AML-193 (cell line): ENCODE measurements around the gene TSTD2.
"Not testable (repeated sequence)": the region's sequence is repeated elsewhere in the genome, so short reads cannot be mapped to it uniquely, and the experiment has no call there.

Experiments
- DNase-seq, 2 experiments: peaks; one replicate each; lab custom pipeline; 2025; lab: John Stamatoyannopoulos, UW

TSTD2 gene

GRCh38 chr9:97586909-97587308 is 46.3 kb downstream of the TSTD2 start:
- DNase-seq, result not testable (repeated sequence)

- DNase-seq, result not testable (repeated sequence)
Observed at GRCh38 chr9:97584778-97585177, 48.4 kb downstream of the TSTD2 start.

GRCh38 chr9:97581590-97581989 is 51.6 kb downstream of the TSTD2 start:
- not testable (repeated sequence) for DNase-seq

- no peak for DNase-seq
Observed at GRCh38 chr9:97579914-97580313, 53.3 kb downstream of the TSTD2 start.

- DNase-seq, result no peak
Observed at GRCh38 chr9:97578846-97579245, 54.3 kb downstream of the TSTD2 start.

- no peak for DNase-seq
Observed at GRCh38 chr9:97577051-97577450, 56.1 kb downstream of the TSTD2 start.

- no peak for DNase-seq
Observed at GRCh38 chr9:97575673-97576200, 57.4 kb downstream of the TSTD2 start.

- DNase-seq, result not testable (repeated sequence)
Observed at GRCh38 chr9:97574921-97575672, 58.1 kb downstream of the TSTD2 start.

- DNase-seq, result not testable (repeated sequence)
Observed at GRCh38 chr9:97574101-97574571, 59.0 kb downstream of the TSTD2 start.

GRCh38 chr9:97573482-97574073 is 59.6 kb downstream of the TSTD2 start:
- no peak for DNase-seq

- DNase-seq, result no peak
Observed at GRCh38 chr9:97572892-97573365, 60.2 kb downstream of the TSTD2 start.

GRCh38 chr9:97572196-97572891 is 60.8 kb downstream of the TSTD2 start:
- no peak for DNase-seq

DNA sequence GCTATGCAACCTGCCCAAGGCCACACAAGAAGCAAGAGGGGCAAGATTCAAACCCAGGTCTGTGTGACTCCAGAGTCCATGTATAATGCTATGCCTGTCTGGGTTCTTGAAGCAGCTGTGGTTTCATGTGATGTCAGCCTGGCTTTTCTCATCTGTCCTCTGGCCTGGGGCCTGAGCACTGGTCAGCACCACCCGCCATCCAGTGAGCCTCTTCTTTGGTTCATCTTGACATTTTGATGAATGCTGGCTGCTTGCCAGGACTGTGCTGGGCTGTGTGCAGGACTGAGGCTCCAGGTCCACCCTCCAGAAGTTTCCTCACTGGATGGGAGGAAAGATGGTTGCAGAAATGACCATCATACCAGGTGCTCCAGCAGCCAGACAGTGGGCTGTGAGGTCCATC is 61.5 kb downstream of the TSTD2 start:
- DNase-seq, result no peak

DNA sequence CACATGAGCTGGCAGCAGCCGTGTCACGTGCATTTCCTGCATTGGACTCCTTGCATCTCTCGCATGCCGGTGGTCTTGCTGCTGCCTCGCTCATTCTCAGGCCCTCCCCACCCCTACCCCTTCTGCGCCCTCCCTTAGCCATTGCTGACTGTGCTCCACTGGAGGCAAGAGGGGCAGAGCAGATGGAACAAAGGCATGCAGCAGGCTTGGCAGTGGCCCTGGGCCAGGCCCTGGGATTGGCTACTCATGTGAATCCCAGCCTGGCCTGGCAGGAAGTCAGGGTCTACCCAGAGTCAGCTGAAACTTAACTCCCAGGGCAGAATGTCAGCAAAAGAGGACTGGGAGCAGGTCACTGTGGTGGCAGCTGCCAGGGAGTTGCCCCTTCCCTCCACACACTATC is 62.3 kb downstream of the TSTD2 start:
- DNase-seq, result no peak

DNA sequence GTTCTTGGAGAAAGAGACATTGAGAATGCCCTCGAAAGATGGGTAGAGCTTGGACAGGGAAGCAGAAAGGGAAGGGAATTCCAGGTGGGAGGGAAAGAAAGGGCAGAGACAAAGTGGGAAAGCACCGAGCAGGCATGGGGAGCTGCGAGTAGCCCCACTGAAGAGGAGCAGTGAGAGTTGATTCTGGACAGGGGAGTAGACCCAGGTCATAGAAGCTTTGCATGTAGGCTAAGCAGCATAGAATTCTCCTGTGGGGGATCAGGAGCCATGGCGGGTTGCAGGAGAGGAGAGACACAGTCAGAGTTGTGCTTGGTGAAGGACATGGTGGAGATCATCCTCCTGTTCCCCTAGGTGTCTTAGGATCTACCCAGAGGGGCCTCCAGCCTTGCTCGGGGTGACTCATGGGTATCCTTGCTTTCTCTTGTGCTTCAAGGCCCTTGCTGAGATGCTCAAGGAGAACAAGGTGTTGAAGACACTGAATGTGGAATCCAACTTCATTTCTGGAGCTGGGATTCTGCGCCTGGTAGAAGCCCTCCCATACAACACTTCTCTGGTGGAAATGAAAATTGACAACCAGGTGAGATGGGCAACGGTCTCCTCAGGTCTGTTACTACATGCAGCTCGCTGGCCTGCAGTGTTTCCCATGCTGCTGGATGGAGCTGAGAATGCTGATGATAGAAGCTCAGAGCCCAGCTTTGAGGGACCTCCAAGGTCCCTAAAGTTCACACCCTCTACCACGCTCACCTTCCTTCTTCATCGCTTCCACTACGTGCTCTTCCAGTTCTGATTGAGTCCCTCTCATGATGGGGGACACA is 64.5 kb downstream of the TSTD2 start:
- DNase-seq, result no peak

DNA sequence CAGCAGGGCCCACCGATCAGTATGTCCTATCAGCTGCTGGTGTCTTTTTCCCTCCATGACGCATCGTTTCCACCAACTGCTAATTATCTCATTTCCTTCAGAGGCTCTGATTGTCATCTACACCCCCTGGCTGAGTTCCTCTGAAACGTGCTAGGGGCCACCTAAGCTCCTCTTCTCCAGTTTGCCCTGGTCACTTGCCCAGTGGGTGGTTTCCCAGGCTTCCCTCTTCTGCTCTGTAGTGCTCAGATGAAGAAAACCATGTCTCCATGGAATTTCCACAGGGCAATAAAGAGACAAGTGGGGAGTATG is 65.3 kb downstream of the TSTD2 start:
- DNase-seq, result no peak

DNA sequence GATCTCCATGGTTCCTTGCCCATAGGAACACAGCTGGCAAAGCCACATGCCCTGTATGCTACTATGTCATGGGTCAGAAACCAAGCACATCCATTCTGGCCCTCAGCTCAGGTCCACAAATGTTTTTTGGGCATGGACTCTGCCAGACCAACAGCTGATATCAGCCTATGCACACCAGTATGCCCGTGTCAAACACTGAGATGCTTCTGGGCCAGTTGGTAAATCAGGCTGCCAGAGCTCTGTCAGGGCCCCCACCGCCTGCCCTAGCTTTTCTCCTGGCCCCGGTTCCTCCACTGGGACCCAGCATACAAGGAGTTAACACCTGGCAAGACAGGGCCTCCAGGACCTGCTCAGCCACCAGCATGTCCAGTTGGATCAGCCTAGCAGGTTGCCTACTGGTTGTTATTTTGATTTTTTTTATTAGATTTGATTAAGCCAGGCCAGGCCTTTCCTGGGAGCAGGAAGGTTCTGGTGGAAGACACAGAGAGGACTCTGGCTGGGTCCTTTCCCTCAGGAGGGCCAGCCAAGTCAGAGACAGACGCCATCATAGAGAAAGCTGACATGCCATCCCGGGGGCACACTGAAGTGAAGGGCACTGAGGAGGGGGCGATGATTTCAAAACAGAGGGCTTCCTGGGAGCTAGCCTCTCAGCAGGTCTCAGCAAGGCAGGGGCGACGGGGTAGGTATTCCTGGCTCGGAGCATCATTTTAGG is 65.8 kb downstream of the TSTD2 start:
- DNase-seq, result no peak

GRCh38 chr9:97565262-97565661 is 67.9 kb downstream of the TSTD2 start:
- no peak for DNase-seq

GRCh38 chr9:97564291-97565175 is 68.6 kb downstream of the TSTD2 start:
- no peak for DNase-seq

DNA sequence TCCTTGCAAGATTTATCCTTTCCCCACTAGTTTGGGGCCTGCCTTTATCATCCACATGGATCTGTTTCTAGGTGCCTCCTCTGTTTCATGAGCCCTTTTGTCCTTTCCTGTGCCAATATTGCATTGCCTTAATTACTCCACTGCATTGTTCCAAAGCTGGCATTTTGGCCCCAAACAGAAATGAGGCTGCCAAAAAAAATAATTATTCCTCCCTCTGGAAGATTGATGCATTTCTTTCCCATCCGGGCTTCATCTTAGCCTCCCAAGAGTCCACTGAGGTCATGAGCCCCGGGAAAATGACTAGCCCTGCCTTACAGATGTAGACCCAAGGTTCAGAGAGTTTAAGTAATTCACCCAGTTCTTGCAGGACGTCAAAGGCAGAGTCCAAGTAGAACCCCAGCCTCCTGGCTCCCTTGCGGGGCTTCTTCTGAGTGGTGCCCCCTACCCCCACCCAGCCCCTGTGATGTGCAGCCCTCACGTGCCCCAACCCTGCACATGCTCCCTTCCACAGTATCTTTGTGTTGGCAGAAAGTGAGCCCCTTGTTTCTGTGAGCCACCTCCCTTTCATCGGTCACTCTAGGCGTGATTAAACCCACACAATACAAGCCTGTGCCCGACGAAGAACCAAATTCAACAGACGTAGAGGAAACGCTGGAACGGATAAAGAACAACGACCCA is 69.6 kb downstream of the TSTD2 start:
- no peak for DNase-seq
